Measurements from ENCODE around the gene RPTOR.

Gene RPTOR

DNA sequence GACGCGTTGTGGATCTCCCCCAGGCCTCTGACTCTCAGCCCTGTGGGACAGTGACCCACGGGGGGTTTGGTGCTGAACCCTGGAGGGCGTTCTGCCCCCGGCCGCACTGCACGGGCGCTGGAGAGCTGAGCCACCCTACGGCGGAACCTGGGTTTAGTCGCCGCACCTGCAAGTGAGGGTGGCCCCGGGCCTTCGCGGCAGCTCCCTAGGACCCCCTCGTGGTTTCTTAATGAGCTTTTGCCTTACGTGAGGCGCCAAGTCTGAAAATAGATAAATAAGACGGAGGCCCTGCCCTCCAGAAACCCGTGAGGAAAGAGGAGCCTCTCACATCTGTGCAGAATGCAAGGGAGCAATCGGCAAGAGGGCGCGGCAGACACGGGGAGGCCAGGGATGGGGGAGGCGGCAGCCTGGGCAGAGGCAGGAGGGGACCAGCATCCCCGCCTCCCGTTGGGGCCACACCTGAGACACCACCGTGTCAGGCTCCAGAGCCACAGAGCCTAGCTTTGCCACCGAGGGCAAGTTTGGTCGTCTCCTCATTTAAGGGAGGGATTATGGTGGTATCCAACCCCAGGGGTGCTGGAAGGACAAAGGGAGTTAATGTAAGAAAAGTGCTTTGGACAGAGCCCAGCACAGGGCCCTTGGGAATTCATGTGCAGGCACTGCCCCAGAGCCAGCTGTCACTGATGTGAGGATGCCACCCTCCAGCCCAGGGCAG lies 293.8 kb downstream of the RPTOR start:
- no peak for DNase-seq
- TF ChIP-seq GATA1 (IDR thresholded peaks at IDR 0.05; ENCODE audit: low read depth, low read length) (no peak), POLR2A (IDR thresholded peaks at IDR 0.05; ENCODE audit: low read length) (no peak)

DNA sequence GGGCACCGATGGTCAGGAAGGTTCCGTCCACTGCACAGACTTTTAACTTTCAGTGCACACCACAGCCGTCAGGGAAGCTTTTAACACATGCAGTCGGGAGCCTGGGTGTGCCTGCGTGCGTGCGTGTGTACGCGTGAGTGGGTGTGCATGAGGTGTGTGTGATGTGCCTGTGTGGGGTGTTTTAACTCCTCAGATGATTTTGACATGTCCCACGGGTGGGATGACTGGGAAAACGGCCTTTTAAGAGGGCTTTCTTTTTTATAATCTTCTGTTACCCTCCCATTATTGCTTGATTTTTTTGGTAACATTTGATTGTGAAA lies 294.3 kb downstream of the RPTOR start:
- TF ChIP-seq GATA1 (IDR thresholded peaks at IDR 0.05; ENCODE audit: low read depth, low read length): no peak
- no peak for TF ChIP-seq POLR2A (IDR thresholded peaks at IDR 0.05; ENCODE audit: low read length)

DNA sequence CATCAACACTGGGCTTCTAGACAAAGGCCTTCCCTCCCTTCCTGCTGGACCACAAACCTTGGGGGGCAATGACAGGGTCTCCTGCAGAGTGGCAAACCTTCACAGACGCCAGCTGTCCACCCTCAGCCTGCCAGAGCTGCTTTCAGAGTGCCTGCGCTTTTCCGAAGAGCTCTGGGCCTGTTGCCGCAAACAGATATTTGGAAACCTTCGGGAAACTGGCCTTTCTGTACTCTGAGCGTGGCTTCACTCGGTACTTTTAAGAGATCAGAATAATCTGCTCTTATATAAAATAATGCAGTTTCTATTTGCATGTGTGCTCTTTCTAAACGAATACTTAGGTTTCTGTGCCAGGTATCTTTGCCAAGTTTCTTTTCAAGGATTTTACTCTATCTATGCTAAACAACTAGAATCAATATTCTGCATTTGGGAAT lies 294.9 kb downstream of the RPTOR start:
- DNase-seq: no peak
- no peak for TF ChIP-seq GATA1 (IDR thresholded peaks at IDR 0.05; ENCODE audit: low read depth, low read length)
- TF ChIP-seq POLR2A (IDR thresholded peaks at IDR 0.05; ENCODE audit: low read length): no peak

More for the DNA sequence above, 294.3 kb downstream of the RPTOR start:
- no peak for DNase-seq

DNA sequence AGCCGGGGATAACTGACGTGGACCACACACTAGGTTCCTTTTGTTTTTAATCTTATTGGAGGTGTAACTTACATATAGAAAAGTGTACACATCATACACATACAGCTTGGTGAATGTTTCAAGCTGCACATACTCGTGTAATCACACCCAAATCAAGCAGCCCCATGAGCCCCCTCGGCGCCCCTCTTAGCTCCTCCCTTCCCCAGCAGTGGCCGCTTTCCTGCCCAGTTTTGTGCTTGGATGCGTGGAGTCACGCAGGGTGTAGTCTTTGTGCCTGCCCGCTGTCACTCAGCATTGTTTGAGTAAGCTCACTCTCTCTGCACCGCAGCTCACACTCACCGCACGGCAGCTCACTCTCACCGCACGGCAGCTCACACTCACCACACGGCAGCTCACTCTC lies 295.3 kb downstream of the RPTOR start:
- no peak for DNase-seq
- TF ChIP-seq POLR2A (IDR thresholded peaks at IDR 0.05; ENCODE audit: low read length) (no peak), GATA1 (IDR thresholded peaks at IDR 0.05; ENCODE audit: low read depth, low read length) (no peak)

DNA sequence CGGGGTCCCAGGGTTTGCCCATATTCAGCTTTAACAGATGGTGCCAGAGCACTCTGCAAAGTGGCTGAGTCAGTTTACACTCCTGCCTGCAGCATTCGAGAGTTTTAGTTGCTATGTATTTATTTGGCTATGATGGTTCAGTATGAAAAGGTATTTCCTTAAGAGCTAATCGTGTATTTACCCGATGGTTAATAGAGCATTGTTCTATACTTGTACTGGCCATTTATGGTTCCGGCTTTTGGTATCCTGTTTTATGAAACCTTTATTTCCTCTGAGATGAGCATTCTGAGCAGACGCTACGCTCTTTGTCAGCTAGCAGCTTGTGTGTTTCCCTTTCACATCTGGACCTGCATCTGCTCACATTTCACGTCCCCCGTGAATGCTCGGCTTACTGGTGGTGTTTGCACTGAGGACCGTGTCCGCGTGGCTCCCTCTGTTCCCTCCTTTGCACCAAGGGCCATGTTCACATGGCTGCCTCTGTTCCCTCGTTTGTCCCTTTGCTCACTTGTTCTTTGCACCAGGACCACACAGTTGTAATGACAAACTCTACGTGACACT lies 297.9 kb downstream of the RPTOR start:
- DNase-seq: no peak
- TF ChIP-seq GATA1 (IDR thresholded peaks at IDR 0.05; ENCODE audit: low read depth, low read length): no peak
- no peak for TF ChIP-seq POLR2A (IDR thresholded peaks at IDR 0.05; ENCODE audit: low read length)

GRCh38 chr17:80843741-80844156 lies 299.1 kb downstream of the RPTOR start:
- TF ChIP-seq GATA1 (IDR thresholded peaks at IDR 0.05; ENCODE audit: low read depth, low read length) (no peak), POLR2A (IDR thresholded peaks at IDR 0.05; ENCODE audit: low read length) (no peak)
- no peak for DNase-seq

- TF ChIP-seq GATA1 (IDR thresholded peaks at IDR 0.05; ENCODE audit: low read depth, low read length) (no peak), POLR2A (IDR thresholded peaks at IDR 0.05; ENCODE audit: low read length) (no peak)
- no peak for DNase-seq
Measured at GRCh38 chr17:80844418-80844990, 299.9 kb downstream of the RPTOR start.

DNA sequence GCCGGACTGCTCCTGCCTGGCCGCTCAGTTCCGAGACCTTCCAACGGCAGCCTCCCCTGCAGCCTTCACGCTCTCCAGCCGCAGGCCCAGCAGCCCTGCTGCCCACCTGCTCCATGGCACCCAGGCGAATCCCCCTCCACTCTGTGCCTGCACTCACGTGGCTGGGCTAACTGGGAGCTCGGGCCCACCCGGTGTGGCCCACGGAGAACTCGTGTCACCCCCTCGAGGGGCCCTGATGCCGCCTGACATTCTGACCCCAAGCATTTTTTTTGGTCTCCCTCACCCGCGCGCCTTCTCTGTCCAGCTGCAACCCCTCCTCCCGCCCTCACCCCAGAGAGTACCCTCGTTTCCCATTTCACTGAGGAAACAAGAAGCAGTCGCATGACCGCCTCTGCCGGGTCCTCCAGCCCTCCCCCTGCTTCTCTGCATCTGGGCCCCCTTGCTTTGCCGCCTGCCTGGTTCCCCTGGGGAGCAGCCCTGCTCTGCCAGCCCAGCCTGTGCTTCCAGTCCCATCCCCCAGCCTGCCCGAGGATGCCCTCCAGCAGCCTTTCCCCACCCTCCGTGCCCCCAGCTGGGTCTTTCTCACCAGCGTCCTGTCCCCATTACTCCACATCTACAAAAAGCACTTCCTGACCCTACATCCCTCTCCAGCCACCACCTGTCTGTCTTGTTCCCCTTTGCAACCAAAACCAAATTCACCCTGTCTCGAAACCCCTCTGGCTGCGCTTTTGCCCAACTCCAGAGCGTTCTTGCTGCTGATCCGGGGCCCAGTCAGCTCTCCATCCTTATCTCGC lies 300.6 kb downstream of the RPTOR start:
- DNase-seq: no peak
- TF ChIP-seq POLR2A (IDR thresholded peaks at IDR 0.05; ENCODE audit: low read length): no peak
- no peak for TF ChIP-seq GATA1 (IDR thresholded peaks at IDR 0.05; ENCODE audit: low read depth, low read length)

- TF ChIP-seq GATA1 (IDR thresholded peaks at IDR 0.05; ENCODE audit: low read depth, low read length): no peak
- TF ChIP-seq POLR2A (IDR thresholded peaks at IDR 0.05; ENCODE audit: low read length): no peak
- no peak for DNase-seq
Measured at GRCh38 chr17:80845863-80846671, 301.4 kb downstream of the RPTOR start.

DNA sequence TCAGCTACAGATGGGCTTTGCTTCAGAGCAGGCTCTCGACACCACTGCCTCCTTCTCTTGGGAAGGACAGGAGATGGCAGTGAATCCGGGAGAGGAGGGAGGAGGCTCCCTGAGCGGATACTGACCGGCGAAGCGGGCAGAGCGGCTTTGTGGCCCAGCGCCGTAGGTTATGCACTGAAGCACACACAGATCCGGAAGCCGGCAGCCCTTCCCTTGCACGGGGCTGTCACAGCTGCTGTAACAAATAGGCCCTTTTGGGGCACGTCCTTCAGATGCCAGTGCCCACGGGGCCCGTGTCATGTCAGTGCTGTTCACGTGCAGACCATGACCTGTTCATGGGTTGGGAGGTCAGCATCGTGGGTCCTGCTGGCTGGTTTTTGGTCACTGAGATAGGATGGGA lies 302.3 kb downstream of the RPTOR start:
- TF ChIP-seq POLR2A (IDR thresholded peaks at IDR 0.05; ENCODE audit: low read length) (no peak), GATA1 (IDR thresholded peaks at IDR 0.05; ENCODE audit: low read depth, low read length) (no peak)
- no peak for DNase-seq

DNA sequence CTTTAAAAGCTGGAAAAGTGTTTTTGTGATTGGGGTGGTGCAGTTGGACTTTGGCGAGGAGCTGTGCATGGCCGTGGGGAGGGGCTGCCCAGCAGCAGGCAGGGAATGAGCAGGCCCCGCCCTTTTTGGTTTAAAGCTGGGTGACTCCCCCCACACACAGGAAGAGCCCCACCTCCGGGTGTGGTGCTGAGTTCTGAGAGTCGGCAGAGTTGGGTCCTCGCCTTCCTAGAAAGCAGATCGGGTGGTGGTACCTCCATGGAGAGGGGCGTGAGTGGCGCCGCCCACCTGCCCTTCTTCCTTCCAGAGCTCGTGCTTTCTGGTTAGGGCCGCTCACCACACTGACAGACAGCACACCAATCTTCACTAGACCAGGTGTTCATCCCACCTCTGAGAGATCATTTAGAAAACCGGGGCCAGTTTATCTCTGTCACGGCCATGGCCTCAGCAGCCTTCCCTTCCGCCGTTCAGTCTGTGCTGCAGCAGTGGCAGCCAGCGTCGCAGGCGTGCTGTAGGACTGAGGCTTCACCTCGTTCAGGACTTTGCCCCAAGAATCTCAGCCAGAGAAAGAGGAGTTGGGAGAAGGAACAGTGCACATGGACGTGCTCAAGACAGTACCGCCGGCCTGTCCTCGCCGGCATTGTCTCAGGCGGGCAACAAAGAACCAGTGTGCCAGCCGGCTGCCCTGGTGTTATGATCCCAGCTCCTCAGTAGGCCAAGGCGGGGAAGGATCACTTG lies 303.0 kb downstream of the RPTOR start:
- TF ChIP-seq POLR2A (IDR thresholded peaks at IDR 0.05; ENCODE audit: low read length) (no peak), GATA1 (IDR thresholded peaks at IDR 0.05; ENCODE audit: low read depth, low read length) (no peak)
- peak; percentile 27 to 30 for DNase-seq

- DNase-seq: no peak
- no peak for TF ChIP-seq POLR2A (IDR thresholded peaks at IDR 0.05; ENCODE audit: low read length)
Measured at GRCh38 chr17:80848449-80849102, 303.9 kb downstream of the RPTOR start.

- TF ChIP-seq POLR2A (IDR thresholded peaks at IDR 0.05; ENCODE audit: low read length): no peak
- DNase-seq: no peak
Measured at GRCh38 chr17:80849119-80849518, 304.5 kb downstream of the RPTOR start.

All from erythroblast (primary cell).